GM12892 (cell line): ENCODE results near the gene HIKESHI.

ENCODE experiments used
- POLR2A ChIP-seq: IDR thresholded peaks from 2 replicates; pipeline ENCODE4 v1.6.1; 2011; ENCODE audit warnings: low read depth, low read length, control low read depth
- TAF1 ChIP-seq: IDR thresholded peaks from 2 replicates; pipeline ENCODE4 v1.6.1; 2011; ENCODE audit warnings: low read depth, mild to moderate bottlenecking, control low read depth, low read length, borderline replicate concordance

GRCh38 chr11:86314636-86315035, 12.6 kb downstream of the HIKESHI start:
- TF ChIP-seq TAF1 = no peak
- TF ChIP-seq POLR2A = no peak
